ENCODE results near the gene RIOX2.

RIOX2 gene

GRCh38 chr3:97952280-97952679 lies 20.0 kb downstream of the RIOX2 start:
- TF ChIP-seq CTCF (IDR thresholded peaks at IDR 0.05; ENCODE audit: extremely low read depth, insufficient read depth, missing control alignments): no peak
- no peak for DNase-seq (ENCODE audit: low spot score)
- in situ Hi-C loops (cut with MboI; ENCODE audit: low pct_unique_long_range_greater_than_20kb, low sequenced_read_pairs, unreplicated experiment): no loop called here

- no peak for TF ChIP-seq CTCF (IDR thresholded peaks at IDR 0.05; ENCODE audit: extremely low read depth, insufficient read depth, missing control alignments)
- in situ Hi-C loops (cut with MboI; ENCODE audit: low pct_unique_long_range_greater_than_20kb, low sequenced_read_pairs, unreplicated experiment): no loop called here
- DNase-seq (ENCODE audit: low spot score): no peak
Measured at GRCh38 chr3:97950360-97950759, 21.9 kb downstream of the RIOX2 start.

GRCh38 chr3:97949743-97950142 lies 22.5 kb downstream of the RIOX2 start:
- in situ Hi-C loops (cut with MboI; ENCODE audit: low pct_unique_long_range_greater_than_20kb, low sequenced_read_pairs, unreplicated experiment): no loop called here
- DNase-seq (ENCODE audit: low spot score): no peak
- TF ChIP-seq CTCF (IDR thresholded peaks at IDR 0.05; ENCODE audit: extremely low read depth, insufficient read depth, missing control alignments): no peak

GRCh38 chr3:97949110-97949485 lies 23.1 kb downstream of the RIOX2 start:
- TF ChIP-seq CTCF (IDR thresholded peaks at IDR 0.05; ENCODE audit: extremely low read depth, insufficient read depth, missing control alignments): no peak
- DNase-seq (ENCODE audit: low spot score): no peak
- in situ Hi-C loops (cut with MboI; ENCODE audit: low pct_unique_long_range_greater_than_20kb, low sequenced_read_pairs, unreplicated experiment): no loop called here

- in situ Hi-C loops (cut with MboI; ENCODE audit: low pct_unique_long_range_greater_than_20kb, low sequenced_read_pairs, unreplicated experiment): no loop called here
- no peak for DNase-seq (ENCODE audit: low spot score)
- TF ChIP-seq CTCF (IDR thresholded peaks at IDR 0.05; ENCODE audit: extremely low read depth, insufficient read depth, missing control alignments): no peak
Measured at GRCh38 chr3:97948351-97949109, 23.7 kb downstream of the RIOX2 start.

- no peak for DNase-seq (ENCODE audit: low spot score)
- in situ Hi-C loops (cut with MboI; ENCODE audit: low pct_unique_long_range_greater_than_20kb, low sequenced_read_pairs, unreplicated experiment): no loop called here
- TF ChIP-seq CTCF (IDR thresholded peaks at IDR 0.05; ENCODE audit: extremely low read depth, insufficient read depth, missing control alignments): no peak
Measured at GRCh38 chr3:97942801-97943546, 29.3 kb downstream of the RIOX2 start.
